ENCODE measurements around the gene OGFOD1.

- TF ChIP-seq POLR2A (IDR thresholded peaks at IDR 0.05) (no peak), CTCF (IDR thresholded peaks at IDR 0.05) (no peak)
These were observed 55.6 kb downstream of the OGFOD1 start for GRCh38 chr16:56506941-56507340.

Measured in vagina (tissue), 2 donors.